Epithelial cell of proximal tubule (primary cell): ENCODE results near the gene RFC2. TPM values are rescaled to one million over a fixed set of nuclear protein-coding genes. Genes with fewer than 3 reads are reported as not detected.

Source experiments
- DNase-seq: peaks from one replicate; pipeline ENCODE4 v3.0.0-alpha.2; 2011; ENCODE audit warnings: low read depth
- H3K4me3 ChIP-seq: 2 replicates; pipeline ENCODE4 v1.5.1; 2011; ENCODE audit warnings: low read depth, mild to moderate bottlenecking, low read length
- CTCF ChIP-seq: conservative IDR thresholded peaks from 2 replicates; pipeline ENCODE4 v1.5.1; 2012; ENCODE audit warnings: low read depth, mild to moderate bottlenecking, low read length
- total RNA-seq: library from RNA; depleted of rRNA; stranded (reverse); fragments of >200 nt; gene quantifications from 2 replicates; pipeline ENCODE4 v1.2.3, GENCODE V29; 2015

RFC2 gene
- total RNA-seq, 1 donor from 2014 or later = 49.6 TPM

GRCh38 chr7:74269757-74270277 lies 15.6 kb upstream of the RFC2 start:
- H3K4me3 ChIP-seq = peak overlapping the region; percentile 60
- no peak for TF ChIP-seq CTCF
- no peak for DNase-seq

- no peak for TF ChIP-seq CTCF
- DNase-seq = no peak
- no peak overlapping the region for H3K4me3 ChIP-seq
These were observed 13.8 kb upstream of the RFC2 start for GRCh38 chr7:74267756-74268565.

DNA sequence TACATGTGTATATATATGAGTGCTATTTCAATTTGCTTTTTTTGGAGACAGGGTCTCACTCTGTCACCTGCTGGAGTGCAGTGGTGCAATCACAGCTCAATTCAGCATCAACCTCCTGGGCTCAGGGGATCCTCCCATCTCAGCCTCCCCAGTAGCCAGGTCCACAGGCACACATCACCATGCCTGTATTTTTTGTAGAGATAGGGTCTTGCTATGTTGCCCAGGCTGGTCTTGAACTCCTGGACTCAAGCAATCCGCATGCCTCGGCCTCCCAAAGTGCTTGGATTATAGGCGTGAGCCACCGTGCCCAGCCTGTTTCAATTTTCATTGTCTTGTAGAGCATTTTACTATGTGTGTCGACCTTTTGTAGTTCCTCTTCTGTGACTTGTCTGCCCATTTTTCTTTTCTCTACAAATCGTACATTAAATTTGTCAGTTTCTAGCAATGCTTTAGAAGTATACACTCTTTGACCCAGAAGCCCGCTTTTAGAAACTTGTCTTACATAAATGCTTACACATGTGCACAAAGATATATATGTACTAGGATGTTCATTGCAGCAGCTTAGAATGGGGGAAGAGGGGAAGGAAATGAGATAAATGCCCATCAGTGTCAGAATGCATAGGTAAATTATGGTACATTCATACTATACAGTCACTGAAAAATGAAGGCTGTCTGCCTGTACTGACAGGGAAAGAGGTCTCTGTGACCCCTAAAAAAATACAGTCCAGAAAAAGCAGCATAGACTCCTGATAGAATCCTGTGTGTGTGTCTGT lies 12.2 kb upstream of the RFC2 start:
- TF ChIP-seq CTCF = no peak
- no peak overlapping the region for H3K4me3 ChIP-seq
- no peak for DNase-seq

- TF ChIP-seq CTCF = no peak
- DNase-seq = no peak
- H3K4me3 ChIP-seq = no peak overlapping the region
These were observed 9.4 kb upstream of the RFC2 start for GRCh38 chr7:74263399-74264120.

DNA sequence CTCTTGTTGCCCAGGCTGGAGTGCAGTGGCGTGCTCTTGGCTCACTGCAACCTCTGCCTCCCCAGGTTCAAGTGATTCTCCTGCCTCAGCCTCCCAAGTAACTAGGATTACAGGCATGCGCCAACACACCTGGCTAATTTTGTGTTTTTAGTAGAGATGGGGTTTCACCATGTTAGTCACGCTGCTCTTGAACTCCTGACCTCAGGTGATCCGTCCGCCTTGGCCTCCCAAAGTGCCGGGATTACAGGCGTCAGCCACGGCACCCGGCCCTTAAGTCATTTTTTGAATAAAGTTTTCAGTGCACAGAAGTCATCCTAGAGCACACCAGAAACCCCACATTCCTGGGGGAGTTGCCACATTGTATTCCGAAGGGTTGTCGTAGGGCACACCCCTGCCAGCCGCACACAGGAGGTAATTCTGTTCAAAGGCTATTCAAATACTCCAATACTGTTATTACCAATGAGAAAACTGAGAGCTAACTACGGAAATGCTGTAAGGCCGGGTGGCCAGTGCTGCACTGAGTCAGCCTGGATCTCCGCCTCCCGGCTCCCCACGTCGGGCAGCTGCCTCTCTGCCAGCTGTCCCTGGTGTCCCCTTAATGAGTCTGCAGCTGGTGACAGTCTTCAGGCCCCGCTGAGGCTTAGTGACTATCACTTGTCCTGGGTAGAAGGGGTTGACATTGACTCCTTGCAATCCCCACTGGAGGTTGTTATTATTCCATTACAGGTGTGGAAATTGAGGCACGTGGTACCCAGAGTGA lies 8.6 kb upstream of the RFC2 start:
- no peak for DNase-seq
- no peak for TF ChIP-seq CTCF
- no peak overlapping the region for H3K4me3 ChIP-seq

- no peak for TF ChIP-seq CTCF
- no peak overlapping the region for H3K4me3 ChIP-seq
- DNase-seq = no peak
These were observed 4.4 kb upstream of the RFC2 start for GRCh38 chr7:74258639-74259038.
